Dermis blood vessel endothelial cell (primary cell): Measurements from ENCODE around the gene TSR1. TPM values are rescaled to one million over a fixed set of nuclear protein-coding genes. Genes with fewer than 3 reads are reported as not detected.

ENCODE experiments used
- DNase-seq: peaks from one replicate; pipeline ENCODE4 v3.0.0; 2010
- total RNA-seq: library from RNA; depleted of rRNA; stranded (reverse); fragments of >200 nt; gene quantifications from 2 replicates; pipeline ENCODE4 v1.2.3, GENCODE V29; 2014

Gene TSR1
- total RNA-seq, 1 donor from 2014 or later: 44.8 TPM

DNA sequence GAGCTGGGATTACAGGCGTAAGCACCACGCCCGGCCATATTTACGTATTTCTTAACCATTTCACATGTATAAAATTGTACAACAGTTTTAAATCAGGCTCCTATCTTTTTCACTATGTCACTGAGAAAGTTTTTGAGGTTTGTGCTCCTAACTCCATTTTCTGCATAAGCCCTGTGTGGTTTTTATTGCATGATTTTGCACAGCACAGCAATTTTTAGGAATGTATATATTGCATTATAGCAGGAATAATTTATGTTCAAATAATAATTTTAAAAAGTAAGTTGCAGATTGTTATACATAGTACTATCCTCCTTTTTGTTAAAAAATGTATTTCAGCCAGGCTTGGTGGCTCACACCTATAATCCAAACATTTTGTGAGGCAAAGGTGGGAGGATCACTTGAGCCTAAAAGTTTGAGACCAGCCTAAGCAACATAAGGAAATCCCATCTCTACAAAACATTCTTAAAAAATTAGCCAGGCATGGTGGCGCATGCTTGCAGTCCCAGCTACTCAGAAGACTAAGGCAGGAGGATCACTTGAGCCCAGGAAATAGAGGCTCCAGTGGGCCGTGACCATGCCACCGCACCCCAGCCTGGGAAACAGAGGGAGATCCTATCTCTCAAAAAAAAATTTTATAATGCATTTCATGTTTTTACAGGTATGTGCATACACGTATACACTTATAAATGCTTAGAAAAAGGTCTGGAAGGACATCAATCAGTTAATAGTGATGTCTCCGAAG, 58.7 kb downstream of the TSR1 start:
- DNase-seq: no peak

- no peak for DNase-seq
Measured at GRCh38 chr17:2275722-2276121, 60.5 kb downstream of the TSR1 start.

DNA sequence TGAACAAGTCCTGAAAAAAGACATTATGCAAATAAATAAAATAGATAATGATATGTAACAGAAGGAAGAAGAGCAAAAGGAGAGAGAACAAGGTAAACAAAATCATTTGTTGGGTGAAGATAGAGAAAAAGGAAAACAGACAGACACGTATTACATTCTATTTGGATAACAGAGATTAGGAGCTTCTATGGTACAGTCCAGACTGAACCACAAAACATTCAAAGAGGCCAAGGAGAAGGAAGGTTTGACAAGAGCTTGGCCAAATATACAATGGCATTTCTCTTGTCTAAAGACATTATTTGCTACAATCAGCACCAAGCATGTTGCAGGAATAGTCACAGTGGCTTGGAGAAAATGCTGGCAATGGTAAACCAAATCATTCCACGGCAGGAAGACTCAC, 61.8 kb downstream of the TSR1 start:
- no peak for DNase-seq

Other genes starting within 250 kb of the TSR1 start
- gene SMG6, start 32.7 kb downstream of the TSR1 start, total RNA-seq: 29.3 and 65.6 TPM in 2 replicates
- gene SRR, start 32.5 kb downstream of the TSR1 start, total RNA-seq: 12.2 and 13.6 TPM in 2 replicates
- gene SGSM2, start 1.0 kb upstream of the TSR1 start, total RNA-seq: 52.6 and 70.3 TPM in 2 replicates
- 3.9 and 5.1 TPM in 2 replicates for gene MNT, start 64.6 kb upstream of the TSR1 start, total RNA-seq
- 15.0 and 16.1 TPM in 2 replicates for gene METTL16, start 175.4 kb upstream of the TSR1 start, total RNA-seq